A549 (cell line): ENCODE results near the gene IREB2.

Experiments
- CHD2 ChIP-seq: fragments of 150-350 bp; IDR thresholded peaks from 2 replicates; pipeline ENCODE4 v1.6.1; 2014; ENCODE audit warnings: low read length; ENCODE audit not compliant: partially characterized antibody
- CTCF ChIP-seq: fragments of >200 bp; sonication (Bioruptor Twin); formaldehyde crosslinking; IDR thresholded peaks from 3 replicates; pipeline ENCODE4 v1.5.1; 2016
- EP300 ChIP-seq, 2 experiments: fragments of >200 bp; sonication (Bioruptor Twin); formaldehyde crosslinking; IDR thresholded peaks; 2 replicates in 1 of 2; 3 replicates in 1 of 2; pipeline ENCODE4 v1.6.1; 2016 to 2017
- PBX3 ChIP-seq: IDR thresholded peaks from 2 replicates; pipeline ENCODE4 v1.6.1; 2012
- POLR2A ChIP-seq: IDR thresholded peaks from 2 replicates; pipeline ENCODE4 v1.6.1; 2012; ENCODE audit warnings: mild to moderate bottlenecking, low read length

- TF ChIP-seq CTCF (no peak), EP300 (IDR thresholded peaks at IDR 0.05) (no peak), PBX3 (no peak), POLR2A (no peak), CHD2 (no peak)
These were observed 38.9 kb upstream of the IREB2 start for GRCh38 chr15:78399091-78399490.
